Measurements from ENCODE around the gene DUSP15.

- TF ChIP-seq CTCF (IDR thresholded peaks at IDR 0.05; ENCODE audit: low read length) (no peak), EZH2 (IDR thresholded peaks at IDR 0.05; ENCODE audit: borderline replicate concordance, low read length) (no peak)
These were observed 4.1 kb downstream of the DUSP15 start for GRCh38 chr20:31866221-31866620.
